CD4-positive, alpha-beta memory T cell (primary cell): ENCODE measurements around the gene TSPAN14. TPM values are rescaled to one million over a fixed set of nuclear protein-coding genes. Genes with fewer than 3 reads are reported as not detected.

Experiments
- CTCF ChIA-PET: fragments of 350-600 bp; sonication (Branson Sonifier 250); formaldehyde crosslinking; loops from one replicate; lab custom pipeline; 2021; ENCODE audit warnings: inconsistent platforms; ENCODE audit not compliant: partially characterized antibody; lab: Charles Lee
- POLR2A ChIA-PET: fragments of 350-600 bp; sonication (Branson Sonifier 250); formaldehyde crosslinking; loops from one replicate; lab custom pipeline; 2021; ENCODE audit not compliant: partially characterized antibody; lab: Charles Lee
- DNase-seq, 5 donors: peaks; one replicate each; pipeline versions ENCODE4 v3.0.0 to v3.0.0-alpha.2; 2020 to 2022; ENCODE audit warnings: mixed read lengths in 1 of 5
- H3K27ac ChIP-seq: one replicate; pipeline ENCODE4 v1.7.0; 2013; ENCODE audit warnings: low read depth, low read length
- H3K27me3 ChIP-seq: 2 replicates; pipeline ENCODE4 v1.7.0; 2013; ENCODE audit warnings: mild to moderate bottlenecking, low read length, moderate library complexity; ENCODE audit not compliant: insufficient read depth
- H3K36me3 ChIP-seq: 2 replicates; pipeline ENCODE4 v1.7.0; 2013; ENCODE audit warnings: mild to moderate bottlenecking, low read length, moderate library complexity; ENCODE audit not compliant: insufficient read depth
- H3K4me1 ChIP-seq: 2 replicates; pipeline ENCODE4 v1.7.0; 2013; ENCODE audit warnings: mild to moderate bottlenecking, low read length, moderate library complexity; ENCODE audit not compliant: insufficient read depth
- H3K4me3 ChIP-seq, 2 donors: one replicate each; pipeline ENCODE4 v1.7.0; 2013; ENCODE audit warnings: low read length in 2 of 2, mild to moderate bottlenecking in 1 of 2
- H3K9me3 ChIP-seq, 2 donors: one replicate each; pipeline ENCODE4 v1.7.0; 2013; ENCODE audit warnings: low read length in 2 of 2, control low read depth in 1 of 2; ENCODE audit not compliant: control insufficient read depth in 1 of 2
- H3K27ac Mint-ChIP-seq, 7 donors: one replicate each; pipeline ENCODE4 v1.8.0; 2020 to 2021; ENCODE audit warnings: mixed read lengths in 7 of 7, mild to moderate bottlenecking in 6 of 7, inconsistent platforms in 3 of 7, moderate library complexity in 3 of 7
- H3K27me3 Mint-ChIP-seq, 2 donors: one replicate each; pipeline ENCODE4 v1.8.0; 2020 to 2021; ENCODE audit warnings: mixed read lengths in 2 of 2
- H3K36me3 Mint-ChIP-seq, 2 donors: one replicate each; pipeline ENCODE4 v1.8.0; 2020 to 2021; ENCODE audit warnings: mixed read lengths in 2 of 2, inconsistent platforms in 1 of 2, mild to moderate bottlenecking in 1 of 2
- H3K4me1 Mint-ChIP-seq, 4 donors: one replicate each; pipeline ENCODE4 v1.8.0; 2020 to 2021; ENCODE audit warnings: mixed read lengths in 4 of 4, mild to moderate bottlenecking in 1 of 4
- H3K4me3 Mint-ChIP-seq, 8 donors: one replicate each; pipeline ENCODE4 v1.8.0; 2020 to 2021; ENCODE audit warnings: mixed read lengths in 8 of 8, mild to moderate bottlenecking in 7 of 8, moderate library complexity in 6 of 8, inconsistent platforms in 3 of 8
- H3K9me3 Mint-ChIP-seq, 8 donors: one replicate each; pipeline ENCODE4 v1.8.0; 2020 to 2021; ENCODE audit warnings: mixed read lengths in 8 of 8, mild to moderate bottlenecking in 5 of 8, inconsistent platforms in 3 of 8, moderate library complexity in 1 of 8
- intact Hi-C: fragments of 100-400 bp; cut with micrococcal nuclease; formaldehyde crosslinking; loops from one replicate; pipeline ENCODE4 v1.15.1; 2023
- polyA plus RNA-seq, 2 donors: library from polyadenylated mRNA; unstranded; fragments of 300-500 nt; fragmentation: Illumina TruSeq; gene quantifications; one replicate each; pipeline ENCODE4 v1.2.3, GENCODE V29; 2021
- total RNA-seq, 2 experiments: library from RNA; stranded (reverse); gene quantifications; one replicate each; pipeline ENCODE4 v1.2.3, GENCODE V29; 2021

Gene TSPAN14
- total and polyA plus RNA-seq, 4 experiments from 2014 or later: 148 to 246 (median 152) TPM

- POLR2A ChIA-PET: interaction anchor here (1.3 to 11.7 kb wide), 4 partner anchors 10 to 45 kb away, joined by 6 to 713 read pairs (median 104); partner anchors contain the start of gene TSPAN14
- Histone ChIP-seq H3K27ac (peak overlapping the region; percentile 62), H3K4me1 (peaks cover 92% of the 10 kb centered on the region), H3K9me3 (no peaks in the 10 kb centered on the region), H3K36me3 (peaks cover 18% of the 10 kb centered on the region), H3K4me3 (no peak overlapping the region), H3K27me3 (no peaks in the 10 kb centered on the region)
- Mint-ChIP-seq H3K4me1 (peaks cover 79 to 94% (median 89%) of the 10 kb centered on the region in 4 donors), H3K9me3 (peaks cover 0 to under 1% (median 0%) of the 10 kb centered on the region in 8 donors), H3K27ac (peak overlapping the region; percentile 78 to 94 (median 92)), H3K36me3 (peaks cover 14 to 59% of the 10 kb centered on the region in 2 donors), H3K4me3 (peak overlapping the region in 6 of 8 donors; percentile 11 to 79 (median 44)), H3K27me3 (no peaks in the 10 kb centered on the region)
- DNase-seq: no peak
- intact Hi-C loops: no loop called here
- CTCF ChIA-PET: interaction anchor here (0.6 to 21.6 kb wide), 9 partner anchors 9 to 120 kb away, joined by 3 to 814 read pairs (median 4); partner anchors contain the start of genes PRXL2A and TSPAN14
Observed at GRCh38 chr10:80501913-80502521, 47.9 kb downstream of the TSPAN14 start.

- Mint-ChIP-seq H3K4me1 (peaks cover 72 to 85% (median 81%) of the 10 kb centered on the region in 4 donors), H3K4me3 (peak overlapping the region; percentile 13 to 79 (median 44)), H3K27ac (peak overlapping the region; percentile 78 to 94 (median 92)), H3K9me3 (no peaks in the 10 kb centered on the region), H3K36me3 (peaks cover 14 to 59% of the 10 kb centered on the region in 2 donors), H3K27me3 (no peaks in the 10 kb centered on the region)
- Histone ChIP-seq H3K4me1 (peaks cover 83% of the 10 kb centered on the region), H3K9me3 (no peaks in the 10 kb centered on the region), H3K36me3 (peaks cover 27% of the 10 kb centered on the region), H3K4me3 (no peak overlapping the region), H3K27me3 (no peaks in the 10 kb centered on the region), H3K27ac (peak overlapping the region; percentile 62)
- ChIA-PET CTCF (interaction anchor here (0.6 to 21.6 kb wide), 9 partner anchors 8 to 121 kb away, joined by 3 to 814 read pairs (median 31); partner anchors contain the start of genes PRXL2A and TSPAN14), POLR2A (interaction anchor here (1.3 to 11.7 kb wide), 4 partner anchors 9 to 45 kb away, joined by 6 to 713 read pairs (median 104); partner anchors contain the start of gene TSPAN14)
- no peak for DNase-seq
- intact Hi-C loops: no loop called here
Observed at GRCh38 chr10:80502621-80503583, 48.8 kb downstream of the TSPAN14 start.

DNA sequence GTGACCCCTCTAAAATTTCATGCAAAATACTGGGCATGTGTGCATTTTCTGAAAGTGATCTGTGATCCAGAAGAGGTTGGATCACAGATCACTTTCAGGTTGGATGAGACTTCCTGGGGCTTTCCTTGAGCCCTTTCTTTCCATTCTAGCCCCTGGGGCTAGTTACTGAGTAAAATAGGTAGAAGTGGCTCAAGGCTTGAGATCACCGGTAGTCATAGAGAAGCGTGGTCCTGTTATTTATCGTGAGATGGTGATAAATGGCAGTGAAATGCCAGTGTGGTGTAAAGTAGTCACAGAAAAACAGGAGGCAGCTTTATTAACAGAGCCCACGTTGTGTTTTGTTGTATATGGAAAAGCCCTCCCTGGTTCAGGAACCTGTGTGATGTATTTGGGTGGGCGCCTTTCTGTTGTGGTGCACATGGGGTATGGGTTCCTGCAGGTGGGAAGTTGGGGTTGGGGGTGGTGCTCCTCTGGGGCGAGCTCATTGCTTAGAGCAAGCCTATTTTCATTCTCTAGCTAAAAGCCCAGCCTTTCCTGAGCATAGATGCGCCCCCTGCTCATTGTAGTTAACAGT is 49.6 kb downstream of the TSPAN14 start:
- intact Hi-C loops: loop anchor here (2.0 kb wide), 1 partner anchor 25 kb away; no protein-coding TSS in a partner anchor
- DNase-seq: no peak

DNA sequence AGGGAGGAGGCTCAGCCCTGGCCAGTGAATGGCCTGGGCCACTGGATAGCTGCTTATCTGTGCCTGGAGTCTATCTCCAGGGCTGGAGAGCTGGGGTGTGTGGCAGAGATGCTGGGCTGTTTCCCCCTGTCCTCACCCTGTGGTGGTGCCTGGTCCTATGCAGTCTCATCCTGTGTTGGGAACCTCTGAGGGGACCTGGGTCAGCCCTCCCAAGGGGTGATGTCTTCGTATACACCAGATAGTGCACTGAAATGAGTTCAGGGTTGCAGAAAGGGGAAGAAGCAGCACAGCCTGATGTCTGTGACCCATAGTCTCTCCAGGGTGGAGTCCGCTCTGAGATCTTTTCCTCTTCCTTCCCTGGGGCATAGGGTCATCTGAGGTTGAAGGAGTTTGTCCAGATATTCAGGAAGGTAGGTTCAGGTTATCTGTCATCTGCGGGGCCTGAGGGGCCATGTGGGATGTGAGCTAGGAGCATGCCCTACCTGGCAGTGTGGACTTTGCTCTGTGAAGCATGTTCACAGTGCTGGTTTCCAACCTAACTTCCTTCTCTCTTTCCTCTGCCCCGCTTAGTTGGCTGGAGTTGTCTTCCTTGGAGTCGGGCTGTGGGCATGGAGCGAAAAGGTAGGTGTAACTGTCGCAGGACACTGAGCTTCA is 50.2 kb downstream of the TSPAN14 start:
- peaks cover 61 to 79% (median 69%) of the 10 kb centered on the region in 4 donors for H3K4me1 Mint-ChIP-seq
- peaks cover 69% of the 10 kb centered on the region for H3K4me1 ChIP-seq
- H3K9me3 Mint-ChIP-seq: no peaks in the 10 kb centered on the region
- H3K36me3 Mint-ChIP-seq: peaks cover 19 to 66% of the 10 kb centered on the region in 2 donors
- CTCF ChIA-PET: interaction anchor here (1.3 to 21.6 kb wide), 10 partner anchors 7 to 122 kb away, joined by 4 to 814 read pairs (median 24); partner anchors contain the start of genes PRXL2A and TSPAN14
- H3K27me3 ChIP-seq: no peaks in the 10 kb centered on the region
- no peak overlapping the region for H3K4me3 ChIP-seq
- no peaks in the 10 kb centered on the region for H3K9me3 ChIP-seq
- no peaks in the 10 kb centered on the region for H3K27me3 Mint-ChIP-seq
- DNase-seq: no peak
- H3K27ac ChIP-seq: peak overlapping the region; percentile 51
- H3K27ac Mint-ChIP-seq: peak overlapping the region; percentile 83 to 94 (median 90)
- peak overlapping the region in 5 of 8 donors; percentile 7 to 66 (median 47) for H3K4me3 Mint-ChIP-seq
- H3K36me3 ChIP-seq: peaks cover 38% of the 10 kb centered on the region
- intact Hi-C loops: loop anchor here (2.0 kb wide), 1 partner anchor 25 kb away; no protein-coding TSS in a partner anchor
- POLR2A ChIA-PET: interaction anchor here (0.7 to 11.7 kb wide), 9 partner anchors 8 to 47 kb away, joined by 3 to 713 read pairs (median 4); partner anchors contain the start of gene TSPAN14

More for the DNA sequence above, 49.6 kb downstream of the TSPAN14 start:
- H3K4me3 Mint-ChIP-seq: peak overlapping the region in 6 of 8 donors; percentile 21 to 59 (median 40)
- no peak overlapping the region for H3K4me3 ChIP-seq
- CTCF ChIA-PET: interaction anchor here (1.3 to 21.6 kb wide), 8 partner anchors 11 to 122 kb away, joined by 6 to 814 read pairs (median 74); partner anchors contain the start of genes PRXL2A and TSPAN14
- POLR2A ChIA-PET: interaction anchor here (1.5 to 11.7 kb wide), 3 partner anchors 17 to 46 kb away, joined by 4 to 713 read pairs (median 202); partner anchors contain the start of gene TSPAN14
- no peaks in the 10 kb centered on the region for H3K9me3 Mint-ChIP-seq
- peak overlapping the region; percentile 62 for H3K27ac ChIP-seq
- H3K27me3 ChIP-seq: no peaks in the 10 kb centered on the region
- H3K36me3 ChIP-seq: peaks cover 32% of the 10 kb centered on the region
- H3K4me1 Mint-ChIP-seq: peaks cover 66 to 81% (median 75%) of the 10 kb centered on the region in 4 donors
- peaks cover 18 to 63% of the 10 kb centered on the region in 2 donors for H3K36me3 Mint-ChIP-seq
- H3K27ac Mint-ChIP-seq: peak overlapping the region; percentile 47 to 94 (median 90)
- peaks cover 76% of the 10 kb centered on the region for H3K4me1 ChIP-seq
- H3K27me3 Mint-ChIP-seq: no peaks in the 10 kb centered on the region
- no peaks in the 10 kb centered on the region for H3K9me3 ChIP-seq

GRCh38 chr10:80504897-80505465 is 50.9 kb downstream of the TSPAN14 start:
- peaks cover 22 to 67% of the 10 kb centered on the region in 2 donors for H3K36me3 Mint-ChIP-seq
- H3K36me3 ChIP-seq: peaks cover 45% of the 10 kb centered on the region
- DNase-seq: no peak
- H3K27ac ChIP-seq: peak overlapping the region; percentile 51
- peak overlapping the region in 5 of 8 donors; percentile 7 to 75 (median 59) for H3K4me3 Mint-ChIP-seq
- intact Hi-C loops: loop anchor here (1.0 to 2.0 kb wide), 5 partner anchors 17 to 127 kb away; no protein-coding TSS in a partner anchor
- POLR2A ChIA-PET: interaction anchor here (0.7 to 11.7 kb wide), 12 partner anchors 7 to 122 kb away, joined by 3 to 713 read pairs (median 4); partner anchors contain the start of gene TSPAN14
- no peaks in the 10 kb centered on the region for H3K27me3 Mint-ChIP-seq
- no peak overlapping the region for H3K4me3 ChIP-seq
- H3K27ac Mint-ChIP-seq: peak overlapping the region; percentile 83 to 94 (median 89)
- no peaks in the 10 kb centered on the region for H3K9me3 Mint-ChIP-seq
- H3K4me1 Mint-ChIP-seq: peaks cover 59 to 79% (median 67%) of the 10 kb centered on the region in 4 donors
- no peaks in the 10 kb centered on the region for H3K9me3 ChIP-seq
- H3K27me3 ChIP-seq: no peaks in the 10 kb centered on the region
- CTCF ChIA-PET: interaction anchor here (0.9 to 21.6 kb wide), 26 partner anchors 8 to 158 kb away, joined by 3 to 814 read pairs (median 6); partner anchors contain the start of genes PRXL2A and TSPAN14
- H3K4me1 ChIP-seq: peaks cover 62% of the 10 kb centered on the region
